ENCODE results near the gene SLC6A12.

Gene SLC6A12

GRCh38 chr12:175759-176158, 38.2 kb downstream of the SLC6A12 start:
- FAIRE-seq, result no peak

- no peak for FAIRE-seq
Observed at GRCh38 chr12:175250-175649, 38.7 kb downstream of the SLC6A12 start.

- FAIRE-seq, result no peak
Observed at GRCh38 chr12:174596-174995, 39.4 kb downstream of the SLC6A12 start.

- no peak for FAIRE-seq
Observed at GRCh38 chr12:174124-174523, 39.8 kb downstream of the SLC6A12 start.

- no peak for FAIRE-seq
Observed at GRCh38 chr12:172732-173161, 41.2 kb downstream of the SLC6A12 start.

- no peak for FAIRE-seq
Observed at GRCh38 chr12:171743-172676, 41.9 kb downstream of the SLC6A12 start.

- FAIRE-seq, result no peak
Observed at GRCh38 chr12:171276-171675, 42.7 kb downstream of the SLC6A12 start.

- no peak for FAIRE-seq
Observed at GRCh38 chr12:170371-171225, 43.4 kb downstream of the SLC6A12 start.

- FAIRE-seq, result no peak
Observed at GRCh38 chr12:169528-170370, 44.2 kb downstream of the SLC6A12 start.

- no peak for FAIRE-seq
Observed at GRCh38 chr12:168763-169525, 45.0 kb downstream of the SLC6A12 start.

GRCh38 chr12:167959-168600, 45.9 kb downstream of the SLC6A12 start:
- FAIRE-seq, result no peak

- FAIRE-seq, result no peak
Observed at GRCh38 chr12:166425-167075, 47.4 kb downstream of the SLC6A12 start.

- FAIRE-seq, result no peak
Observed at GRCh38 chr12:165862-166368, 48.0 kb downstream of the SLC6A12 start.

- FAIRE-seq, result no peak
Observed at GRCh38 chr12:164207-164606, 49.8 kb downstream of the SLC6A12 start.

GRCh38 chr12:163406-163986, 50.5 kb downstream of the SLC6A12 start:
- no peak for FAIRE-seq

GRCh38 chr12:162467-163307, 51.3 kb downstream of the SLC6A12 start:
- no peak for FAIRE-seq

GRCh38 chr12:161823-162222, 52.1 kb downstream of the SLC6A12 start:
- FAIRE-seq, result no peak

- no peak for FAIRE-seq
Observed at GRCh38 chr12:160858-161257, 53.1 kb downstream of the SLC6A12 start.

GRCh38 chr12:159156-159782, 54.7 kb downstream of the SLC6A12 start:
- no peak for FAIRE-seq
